Gastroesophageal sphincter (tissue), 4 donors: Measurements from ENCODE around the gene VPS13C. TPM values are rescaled to one million over a fixed set of nuclear protein-coding genes. Genes with fewer than 3 reads are reported as not detected.

ENCODE experiments used
- ATAC-seq: fragments of 150-250 bp; one replicate; pipeline ENCODE4 v1.9.1; 2016; ENCODE audit warnings: mild to moderate bottlenecking, moderate library complexity
- H3K27ac ChIP-seq, 4 donors: fragments of 200-600 bp; sonication (generic) in 3 of 4; 1 replicate in 3 of 4; 2 replicates in 1 of 4; pipeline ENCODE4 v1.5.1; 2016 to 2019
- H3K27me3 ChIP-seq: fragments of 200-600 bp; sonication (generic); one replicate; pipeline ENCODE4 v1.5.1; 2019
- H3K36me3 ChIP-seq, 2 donors: fragments of 200-600 bp; sonication (generic); one replicate each; pipeline ENCODE4 v1.5.1; 2019; ENCODE audit warnings: control low read depth in 1 of 2
- H3K4me1 ChIP-seq, 3 donors: fragments of 200-600 bp; sonication (generic); 1 replicate in 2 of 3; 2 replicates in 1 of 3; pipeline ENCODE4 v1.5.1; 2016 to 2019; ENCODE audit warnings: control low read depth in 2 of 3
- H3K4me3 ChIP-seq, 2 donors: fragments of 200-600 bp; sonication (generic); one replicate each; pipeline ENCODE4 v1.5.1; 2019; ENCODE audit warnings: mild to moderate bottlenecking in 1 of 2, moderate library complexity in 1 of 2
- H3K9me3 ChIP-seq, 3 donors: fragments of 200-600 bp; sonication (generic); one replicate each; pipeline ENCODE4 v1.5.1; 2017 to 2019; ENCODE audit warnings: control low read depth in 2 of 3
- EP300 ChIP-seq: sonication (generic); formaldehyde crosslinking; IDR thresholded peaks from one replicate; pipeline ENCODE4 v1.6.1; 2017; ENCODE audit warnings: antibody characterized with exemption, mild to moderate bottlenecking
- POLR2A ChIP-seq, 2 donors: fragments of 450-650 bp; IDR thresholded peaks; one replicate each; pipeline ENCODE4 v1.6.1; 2017; ENCODE audit warnings: antibody characterized with exemption in 2 of 2, mild to moderate bottlenecking in 2 of 2, moderate library complexity in 1 of 2
- POLR2AphosphoS5 ChIP-seq: sonication (generic); formaldehyde crosslinking; IDR thresholded peaks from one replicate; pipeline ENCODE4 v1.6.1; 2017; ENCODE audit warnings: antibody characterized with exemption
- WGBS, 2 donors: methylation state at CpG; one replicate each; pipeline ENCODE4 v1.1.5; 2018; ENCODE audit warnings: low coverage in 1 of 2; 5-methylcytosine and 5-hydroxymethylcytosine counted together
- total RNA-seq, 4 donors: library from RNA; depleted of rRNA; stranded (reverse); fragments of >200 nt; gene quantifications; one replicate each; pipeline ENCODE4 v1.1.0, GENCODE V29; 2016
- TF ChIP-seq, protein P1 (sequence below), 4 experiments: fragments of 200-600 bp in 2 of 4; fragments of 450-650 bp in 2 of 4; sonication (generic) in 1 of 4; IDR thresholded peaks; one replicate each; pipeline ENCODE4 v1.5.1; 2017 to 2019; ENCODE audit warnings: antibody characterized with exemption in 4 of 4, mild to moderate bottlenecking in 2 of 4, moderate library complexity in 2 of 4

VPS13C gene
- total RNA-seq, 4 donors from 2014 or later: 62.2 to 108 (median 83.4) TPM

DNA sequence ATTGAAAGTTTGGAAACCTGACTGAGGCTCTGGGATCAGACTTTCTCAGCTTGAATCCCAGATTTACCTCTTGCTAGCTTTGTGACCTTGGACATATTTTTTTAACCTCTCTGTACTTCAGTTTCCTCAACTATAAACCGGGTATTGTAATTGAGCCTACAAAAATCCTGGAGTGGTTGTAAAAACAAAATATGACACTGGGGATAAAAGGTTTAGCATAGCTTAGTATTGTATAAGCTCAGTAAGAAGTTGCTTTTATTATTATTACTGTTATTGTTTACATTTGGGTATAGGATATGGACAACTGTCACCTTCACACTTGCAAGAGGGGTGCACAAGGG lies 28.1 kb upstream of the VPS13C start:
- no peak for ATAC-seq
- H3K4me3 ChIP-seq: no peak overlapping the region
- H3K27me3 ChIP-seq: no peaks in the 10 kb centered on the region
- WGBS, 2 donors: 43 to 44% methylated on average over 1 of the region's 1 CpG
- peaks cover 0 to 6% (median 0%) of the 10 kb centered on the region in 3 donors for H3K4me1 ChIP-seq
- no peak for TF ChIP-seq POLR2A (IDR thresholded peaks at IDR 0.05)
- no peak for TF ChIP-seq POLR2AphosphoS5
- TF ChIP-seq, protein P1, sequence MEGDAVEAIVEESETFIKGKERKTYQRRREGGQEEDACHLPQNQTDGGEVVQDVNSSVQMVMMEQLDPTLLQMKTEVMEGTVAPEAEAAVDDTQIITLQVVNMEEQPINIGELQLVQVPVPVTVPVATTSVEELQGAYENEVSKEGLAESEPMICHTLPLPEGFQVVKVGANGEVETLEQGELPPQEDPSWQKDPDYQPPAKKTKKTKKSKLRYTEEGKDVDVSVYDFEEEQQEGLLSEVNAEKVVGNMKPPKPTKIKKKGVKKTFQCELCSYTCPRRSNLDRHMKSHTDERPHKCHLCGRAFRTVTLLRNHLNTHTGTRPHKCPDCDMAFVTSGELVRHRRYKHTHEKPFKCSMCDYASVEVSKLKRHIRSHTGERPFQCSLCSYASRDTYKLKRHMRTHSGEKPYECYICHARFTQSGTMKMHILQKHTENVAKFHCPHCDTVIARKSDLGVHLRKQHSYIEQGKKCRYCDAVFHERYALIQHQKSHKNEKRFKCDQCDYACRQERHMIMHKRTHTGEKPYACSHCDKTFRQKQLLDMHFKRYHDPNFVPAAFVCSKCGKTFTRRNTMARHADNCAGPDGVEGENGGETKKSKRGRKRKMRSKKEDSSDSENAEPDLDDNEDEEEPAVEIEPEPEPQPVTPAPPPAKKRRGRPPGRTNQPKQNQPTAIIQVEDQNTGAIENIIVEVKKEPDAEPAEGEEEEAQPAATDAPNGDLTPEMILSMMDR (IDR thresholded peaks at IDR 0.05): no peak
- no peak for TF ChIP-seq EP300
- no peak overlapping the region for H3K27ac ChIP-seq
- no peaks in the 10 kb centered on the region for H3K36me3 ChIP-seq
- H3K9me3 ChIP-seq: no peaks in the 10 kb centered on the region

DNA sequence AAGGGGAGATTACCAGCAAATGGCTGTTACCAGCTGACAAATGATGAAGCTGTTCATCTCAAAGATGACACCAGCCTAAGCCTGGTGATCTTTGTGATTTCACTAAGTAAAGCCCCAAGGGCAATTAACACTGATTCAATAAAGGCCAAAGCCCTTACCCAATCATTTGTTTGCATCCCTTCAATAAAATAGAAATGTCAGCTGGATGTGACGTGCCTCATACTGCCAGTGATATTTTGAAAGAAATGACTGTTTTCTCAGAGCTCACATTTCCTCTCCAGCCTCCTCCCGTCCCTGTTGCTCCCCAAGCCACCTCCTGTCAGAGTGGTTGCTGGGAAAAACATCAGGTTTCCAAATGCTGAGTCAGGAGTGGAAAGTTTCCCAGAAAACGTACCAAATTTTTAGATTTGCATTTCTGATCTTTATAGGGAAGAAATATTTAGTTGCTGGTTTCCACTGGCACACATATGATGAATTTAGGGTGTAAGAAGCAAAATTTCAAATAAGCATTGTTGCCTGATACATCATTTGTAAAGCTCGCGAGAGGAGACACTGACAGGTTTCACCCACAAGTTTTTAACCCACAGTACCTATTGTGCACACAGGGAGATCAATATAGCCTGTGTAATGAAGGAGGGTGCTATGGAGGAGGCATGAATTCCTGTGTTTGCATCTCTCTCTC lies 27.6 kb upstream of the VPS13C start:
- 19 to 43% methylated on average over 4 to 5 of the region's 5 CpGs for WGBS, 2 donors
- Histone ChIP-seq H3K27me3 (no peaks in the 10 kb centered on the region), H3K4me1 (peaks cover 0 to 6% (median 0%) of the 10 kb centered on the region in 3 donors), H3K4me3 (no peak overlapping the region), H3K9me3 (no peaks in the 10 kb centered on the region), H3K36me3 (no peaks in the 10 kb centered on the region), H3K27ac (no peak overlapping the region)
- TF ChIP-seq EP300: no peak
- TF ChIP-seq, protein P1 (IDR thresholded peaks at IDR 0.05): no peak
- no peak for TF ChIP-seq POLR2A (IDR thresholded peaks at IDR 0.05)
- peak; percentile 24 for TF ChIP-seq POLR2AphosphoS5
- ATAC-seq: peak; percentile 48

DNA sequence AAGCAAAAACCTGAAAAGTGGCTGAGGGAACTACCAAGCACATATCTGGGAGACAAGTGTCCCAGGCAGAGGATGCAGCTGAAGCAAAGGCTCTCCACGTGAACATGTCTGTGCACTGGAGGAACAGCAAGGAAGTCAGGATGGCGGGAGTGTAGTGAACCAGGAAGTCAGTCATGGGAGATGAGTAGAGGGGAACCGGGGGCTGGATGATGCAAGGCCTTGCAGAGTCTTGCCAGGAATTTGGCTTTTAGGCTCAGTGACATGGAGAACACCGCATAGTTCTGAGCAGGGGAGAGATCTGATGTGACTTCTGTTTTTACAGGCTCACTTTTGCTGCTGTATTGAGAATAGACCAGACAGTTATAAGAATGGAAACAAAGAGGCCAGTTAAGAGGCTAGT lies 25.5 kb upstream of the VPS13C start:
- H3K36me3 ChIP-seq: no peaks in the 10 kb centered on the region
- no peak overlapping the region for H3K27ac ChIP-seq
- peak; percentile 25 for ATAC-seq
- no peak for TF ChIP-seq EP300
- TF ChIP-seq POLR2AphosphoS5: no peak
- TF ChIP-seq POLR2A (IDR thresholded peaks at IDR 0.05): no peak
- TF ChIP-seq, protein P1 (IDR thresholded peaks at IDR 0.05): no peak
- 67 to 71% methylated on average over 4 of the region's 4 CpGs for WGBS, 2 donors
- H3K27me3 ChIP-seq: no peaks in the 10 kb centered on the region
- no peak overlapping the region for H3K4me3 ChIP-seq
- H3K4me1 ChIP-seq: peaks cover 0 to 6% (median 0%) of the 10 kb centered on the region in 3 donors
- no peaks in the 10 kb centered on the region for H3K9me3 ChIP-seq

DNA sequence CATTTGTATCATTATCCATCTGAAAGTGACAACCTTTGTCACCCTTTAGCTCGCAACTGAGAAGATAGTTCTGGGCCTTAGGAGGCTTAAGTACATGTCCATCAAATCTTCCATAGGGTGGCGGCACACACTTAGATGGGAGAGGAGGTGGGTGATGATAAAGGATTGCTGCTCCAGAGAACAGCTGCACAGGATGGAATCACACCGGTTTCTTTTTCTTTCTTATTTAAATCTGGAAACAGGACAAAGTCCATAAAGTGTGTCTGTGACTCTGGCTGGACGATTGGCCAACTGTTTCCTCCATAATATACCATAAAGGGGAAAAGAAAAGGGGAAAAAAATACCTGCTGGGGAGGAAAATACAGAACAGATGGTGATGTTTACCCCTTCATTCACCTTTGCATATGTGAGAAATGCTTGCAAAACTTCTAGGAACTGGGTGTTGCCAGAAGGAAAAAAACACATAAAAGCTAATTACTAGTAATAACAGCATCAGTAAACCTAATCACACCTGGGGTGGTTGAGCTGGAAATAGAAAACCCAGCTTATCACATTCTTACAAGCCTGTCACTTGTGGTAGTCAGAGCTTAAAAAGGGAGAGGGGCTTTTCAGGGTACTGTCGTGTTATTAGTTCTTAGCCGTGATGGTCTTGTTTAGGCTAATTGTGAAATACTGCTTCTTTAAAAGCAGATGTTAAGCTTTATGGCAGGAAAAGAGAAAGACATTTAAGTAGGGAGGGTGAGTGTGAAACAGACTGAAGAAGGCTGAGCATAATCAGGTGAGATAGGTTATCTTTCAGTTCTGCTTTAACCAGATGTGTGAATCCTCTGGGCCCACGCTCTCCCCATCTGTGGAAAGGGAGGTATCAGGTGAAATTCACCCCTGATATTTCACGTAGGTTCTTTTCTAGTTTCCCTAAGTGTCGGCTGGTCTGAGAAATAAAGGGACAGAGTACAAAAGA lies 23.2 kb upstream of the VPS13C start:
- no peaks in the 10 kb centered on the region for H3K9me3 ChIP-seq
- TF ChIP-seq POLR2A (IDR thresholded peaks at IDR 0.05) (no peak), POLR2AphosphoS5 (no peak), EP300 (no peak)
- TF ChIP-seq, protein P1 (IDR thresholded peaks at IDR 0.05): no peak
- H3K4me1 ChIP-seq: peaks cover 0 to 6% (median 0%) of the 10 kb centered on the region in 3 donors
- no peak overlapping the region for H3K4me3 ChIP-seq
- no peak for ATAC-seq
- no peak overlapping the region for H3K27ac ChIP-seq
- peaks cover 9% of the 10 kb centered on the region for H3K27me3 ChIP-seq
- H3K36me3 ChIP-seq: no peaks in the 10 kb centered on the region
- WGBS, 2 donors: 76 to 77% methylated on average over 8 to 9 of the region's 9 CpGs
